Measurements from ENCODE around the gene ZNF837. TPM values are rescaled to one million over a fixed set of nuclear protein-coding genes. Genes with fewer than 3 reads are reported as not detected.
"Not testable (repeated sequence)": the region's sequence is repeated elsewhere in the genome, so short reads cannot be mapped to it uniquely, and the experiment has no call there.

ZNF837 gene
- 1.5 TPM for total RNA-seq

GRCh38 chr19:58380662-58381459 lies at the start of gene ZNF837:
Gene ZNF837 (minus strand): TSS chr19:58381030. CDS start chr19:58369332, 11,698 bp downstream.
- DNase-seq, result peak; percentile 100

- no peak for DNase-seq
These were observed 48.9 kb upstream of the ZNF837 start for GRCh38 chr19:58429745-58430144.

GRCh38 chr19:58428617-58429016 lies 47.8 kb upstream of the ZNF837 start:
- DNase-seq, result no peak

GRCh38 chr19:58417071-58417470 lies 36.2 kb upstream of the ZNF837 start:
- DNase-seq, result no peak

GRCh38 chr19:58416604-58417003 lies 35.8 kb upstream of the ZNF837 start:
- no peak for DNase-seq

GRCh38 chr19:58409010-58409790 lies 28.4 kb upstream of the ZNF837 start:
- peak; percentile 34 for DNase-seq

- DNase-seq, result peak; percentile 98
These were observed 27.6 kb upstream of the ZNF837 start, which contains the start of gene ZNF584 for GRCh38 chr19:58408152-58409009. Gene ZNF584 (plus strand): TSS chr19:58408649. CDS start chr19:58409148, 499 bp downstream.

- DNase-seq, result no peak
These were observed 26.9 kb upstream of the ZNF837 start for GRCh38 chr19:58407658-58408151.

GRCh38 chr19:58406818-58407657 lies 26.2 kb upstream of the ZNF837 start:
- no peak for DNase-seq

GRCh38 chr19:58403920-58404478 lies 23.2 kb upstream of the ZNF837 start:
- not testable (repeated sequence) for DNase-seq

GRCh38 chr19:58401840-58402421 lies 21.1 kb upstream of the ZNF837 start:
- no peak for DNase-seq

GRCh38 chr19:58400916-58401839 lies 20.3 kb upstream of the ZNF837 start:
- DNase-seq, result peak; percentile 100

- no peak for DNase-seq
These were observed 19.6 kb upstream of the ZNF837 start for GRCh38 chr19:58400316-58400915.

GRCh38 chr19:58399903-58400302 lies 19.1 kb upstream of the ZNF837 start:
- DNase-seq, result no peak

GRCh38 chr19:58398545-58398944 lies 17.7 kb upstream of the ZNF837 start:
- no peak for DNase-seq

GRCh38 chr19:58398087-58398486 lies 17.3 kb upstream of the ZNF837 start:
- no peak for DNase-seq

GRCh38 chr19:58397533-58398037 lies 16.8 kb upstream of the ZNF837 start:
- no peak for DNase-seq

- DNase-seq, result no peak
These were observed 16.1 kb upstream of the ZNF837 start for GRCh38 chr19:58396691-58397532.

All from tongue (tissue), 2 donors.